ENCODE data around the gene TWF2. TPM values are rescaled to one million over a fixed set of nuclear protein-coding genes. Genes with fewer than 3 reads are reported as not detected.

TWF2 gene
- total RNA-seq, 1 donor from 2014 or later: 154 TPM

DNA sequence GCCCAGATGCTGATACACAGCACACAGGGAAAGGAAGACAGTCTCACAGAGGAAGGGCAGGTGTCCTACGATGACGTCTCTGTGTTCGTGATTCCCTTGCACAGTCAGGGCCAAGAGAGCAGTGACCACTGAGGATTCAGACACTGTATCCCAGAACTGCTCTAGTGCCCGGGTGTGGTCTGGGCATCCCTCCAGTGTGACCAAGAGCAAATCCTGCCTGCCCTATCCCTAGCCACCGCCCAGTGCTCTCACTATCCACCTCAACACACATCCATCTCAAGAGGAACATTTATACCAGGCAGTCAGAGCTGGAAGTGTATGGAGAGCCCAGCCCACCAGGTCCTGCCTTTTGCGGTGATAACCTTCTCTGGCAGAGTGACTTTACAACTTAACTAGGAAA, 10.7 kb upstream of the TWF2 start:
- no peak overlapping the region for H3K4me3 ChIP-seq (ENCODE audit: low read depth, low read length)
- TF ChIP-seq CTCF (conservative IDR thresholded peaks at IDR 0.05; ENCODE audit: low read depth, low read length): no peak
- no peak for DNase-seq (ENCODE audit: low read depth)

DNA sequence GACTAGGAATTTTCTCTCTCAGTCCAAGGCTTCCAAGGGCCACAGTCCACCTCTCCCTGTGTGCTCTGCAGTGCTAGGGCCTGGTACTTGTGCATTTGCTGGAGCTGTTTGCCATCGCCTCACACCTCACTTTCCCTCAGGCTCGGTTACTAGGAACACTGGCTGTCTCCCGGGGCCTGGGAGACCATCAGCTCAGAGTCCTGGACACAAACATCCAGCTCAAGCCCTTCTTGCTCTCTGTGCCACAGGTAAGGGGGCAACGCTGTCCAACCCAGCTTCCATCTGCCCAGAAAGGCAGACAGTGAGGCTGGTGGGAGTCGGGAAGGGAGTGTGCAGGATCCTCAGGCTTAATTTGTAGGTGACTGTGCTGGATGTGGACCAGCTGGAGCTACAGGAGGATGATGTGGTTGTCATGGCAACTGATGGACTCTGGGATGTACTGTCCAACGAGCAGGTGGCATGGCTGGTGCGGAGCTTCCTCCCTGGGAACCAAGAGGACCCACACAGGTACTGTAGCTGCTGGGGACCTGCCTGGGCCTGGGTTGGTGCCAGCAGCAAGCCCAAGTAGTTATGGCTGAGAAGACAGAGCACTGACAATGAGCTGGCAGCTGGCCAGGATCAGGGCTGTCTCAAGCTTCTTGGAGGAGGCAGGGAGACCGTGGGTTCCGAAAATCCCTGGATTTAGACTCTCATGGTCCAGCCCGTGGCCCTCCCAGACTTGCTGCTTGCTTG, 10.0 kb upstream of the TWF2 start:
- no peak for DNase-seq (ENCODE audit: low read depth)
- no peak overlapping the region for H3K4me3 ChIP-seq (ENCODE audit: low read depth, low read length)
- TF ChIP-seq CTCF (conservative IDR thresholded peaks at IDR 0.05; ENCODE audit: low read depth, low read length): no peak

DNA sequence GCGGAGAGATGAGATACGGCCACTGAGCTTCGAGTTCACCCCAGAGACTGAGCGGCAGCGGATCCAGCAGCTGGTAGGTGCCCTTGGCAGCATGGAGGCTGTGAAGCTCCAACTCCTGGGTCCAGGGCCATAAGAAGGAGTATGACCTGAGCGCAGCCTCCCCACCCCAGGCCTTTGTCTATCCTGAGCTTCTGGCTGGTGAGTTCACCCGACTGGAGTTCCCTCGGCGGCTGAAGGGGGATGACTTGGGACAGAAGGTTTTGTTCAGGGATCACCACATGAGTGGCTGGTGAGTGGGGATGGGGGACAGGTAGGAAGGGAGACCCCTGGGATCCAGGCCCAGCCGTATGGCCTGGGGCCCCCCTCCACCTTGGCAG, 9.2 kb upstream of the TWF2 start:
- no peak for TF ChIP-seq CTCF (conservative IDR thresholded peaks at IDR 0.05; ENCODE audit: low read depth, low read length)
- DNase-seq (ENCODE audit: low read depth): no peak
- H3K4me3 ChIP-seq (ENCODE audit: low read depth, low read length): no peak overlapping the region

- DNase-seq (ENCODE audit: low read depth): no peak
- no peak overlapping the region for H3K4me3 ChIP-seq (ENCODE audit: low read depth, low read length)
- no peak for TF ChIP-seq CTCF (conservative IDR thresholded peaks at IDR 0.05; ENCODE audit: low read depth, low read length)
Measured at GRCh38 chr3:52247409-52248164, 8.6 kb upstream of the TWF2 start.

DNA sequence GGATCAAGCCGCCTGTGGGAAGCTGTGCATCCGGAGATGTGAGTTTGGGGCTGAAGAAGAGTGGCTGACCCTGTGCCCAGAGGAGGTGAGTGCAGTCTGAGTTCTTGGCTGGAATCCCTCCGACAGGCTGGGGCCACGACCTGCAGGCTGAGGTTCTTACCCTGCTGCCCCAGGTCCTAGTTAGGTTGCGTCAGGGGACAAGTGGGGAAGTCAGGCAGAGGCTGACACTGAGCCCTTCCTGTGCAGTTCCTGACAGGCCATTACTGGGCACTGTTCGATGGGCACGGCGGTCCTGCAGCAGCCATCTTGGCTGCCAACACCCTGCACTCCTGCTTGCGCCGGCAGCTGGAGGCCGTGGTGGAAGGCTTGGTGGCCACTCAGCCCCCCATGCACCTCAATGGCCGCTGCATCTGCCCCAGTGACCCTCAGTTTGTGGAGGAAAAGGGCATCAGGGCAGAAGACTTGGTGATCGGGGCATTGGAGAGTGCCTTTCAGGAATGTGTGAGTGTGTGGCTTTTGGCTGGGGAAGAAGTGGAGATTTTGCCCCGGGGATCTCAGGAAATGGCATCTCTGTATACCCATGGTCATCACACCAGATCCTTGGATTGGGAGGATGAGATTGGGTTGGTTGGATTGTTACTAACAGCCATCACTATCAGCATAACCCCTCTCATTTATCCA, 7.9 kb upstream of the TWF2 start:
- DNase-seq (ENCODE audit: low read depth): no peak
- H3K4me3 ChIP-seq (ENCODE audit: low read depth, low read length): no peak overlapping the region
- no peak for TF ChIP-seq CTCF (conservative IDR thresholded peaks at IDR 0.05; ENCODE audit: low read depth, low read length)

DNA sequence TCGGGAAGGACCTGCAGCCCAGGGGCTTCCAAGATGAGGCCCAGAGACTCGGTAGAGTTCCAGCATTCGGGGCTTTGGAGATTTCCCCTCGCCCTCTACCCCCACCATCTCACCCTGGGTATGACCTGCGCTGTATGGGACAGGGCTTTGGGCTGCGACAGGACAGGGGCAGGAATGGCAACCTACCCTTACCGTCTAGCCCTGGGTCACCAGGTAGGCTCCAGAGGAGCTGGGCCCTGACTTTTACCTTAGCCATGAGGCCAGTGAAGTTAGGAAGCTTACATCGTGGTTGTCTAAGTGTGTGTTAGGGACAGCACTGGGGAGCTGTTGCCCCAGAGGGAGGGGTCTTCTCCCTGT, 7.3 kb upstream of the TWF2 start:
- H3K4me3 ChIP-seq (ENCODE audit: low read depth, low read length): peak overlapping the region; percentile 58
- TF ChIP-seq CTCF (conservative IDR thresholded peaks at IDR 0.05; ENCODE audit: low read depth, low read length): no peak
- DNase-seq (ENCODE audit: low read depth): no peak
